Nephron (organoid): ENCODE results near the gene BARX2.

Experiments
- H3K27ac Mint-ChIP-seq, 3 experiments: 2 replicates each; pipeline ENCODE4 v1.8.0; 2020; ENCODE audit warnings: mixed read lengths in 3 of 3, mild to moderate bottlenecking in 2 of 3, moderate library complexity in 1 of 3
- H3K27me3 Mint-ChIP-seq: 2 replicates; pipeline ENCODE4 v1.8.0; 2021; ENCODE audit warnings: low read depth, mild to moderate bottlenecking, moderate library complexity, mixed read lengths
- H3K36me3 Mint-ChIP-seq: 2 replicates; pipeline ENCODE4 v1.8.0; 2020; ENCODE audit warnings: low read depth, mixed read lengths
- H3K4me1 Mint-ChIP-seq: 2 replicates; pipeline ENCODE4 v1.8.0; 2020; ENCODE audit warnings: mixed read lengths
- H3K4me3 Mint-ChIP-seq, 3 experiments: 2 replicates each; pipeline ENCODE4 v1.8.0; 2020; ENCODE audit warnings: mild to moderate bottlenecking in 3 of 3, mixed read lengths in 3 of 3, moderate library complexity in 2 of 3
- H3K9me3 Mint-ChIP-seq: 2 replicates; pipeline ENCODE4 v1.8.0; 2020; ENCODE audit warnings: mixed read lengths
- TF ChIP-seq, protein P1 (sequence below), 3 experiments: fragments of 200-600 bp; sonication (generic); IDR thresholded peaks; one replicate each; pipeline ENCODE4 v1.5.0; 2021; ENCODE audit warnings: antibody characterized with exemption in 3 of 3; ENCODE audit not compliant: unreplicated experiment in 3 of 3

BARX2 gene

DNA sequence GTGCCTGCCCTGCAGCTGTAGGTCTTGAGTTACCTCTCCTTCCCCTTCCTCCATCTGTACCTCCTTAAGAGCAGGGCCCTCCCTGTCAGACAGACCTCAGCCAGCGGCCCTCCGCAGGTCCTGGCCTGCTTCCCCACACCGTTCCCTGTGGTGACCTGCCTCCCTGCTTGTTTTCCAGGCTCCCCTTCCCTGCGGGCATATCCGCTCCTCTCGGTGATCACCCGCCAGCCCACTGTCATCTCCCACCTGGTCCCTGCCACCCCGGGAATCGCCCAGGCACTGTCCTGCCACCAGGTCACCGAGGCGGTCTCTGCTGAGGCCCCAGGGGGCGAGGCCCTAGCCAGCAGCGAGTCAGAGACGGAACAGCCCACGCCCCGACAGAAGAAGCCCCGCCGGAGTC, 60.9 kb downstream of the BARX2 start:
- Mint-ChIP-seq H3K4me3 (no peak overlapping the region), H3K27ac (no peak overlapping the region), H3K36me3 (peaks cover 8% of the 10 kb centered on the region), H3K9me3 (peaks cover 14% of the 10 kb centered on the region), H3K4me1 (peaks cover 16% of the 10 kb centered on the region), H3K27me3 (peaks cover 22% of the 10 kb centered on the region)
- TF ChIP-seq, protein P1, sequence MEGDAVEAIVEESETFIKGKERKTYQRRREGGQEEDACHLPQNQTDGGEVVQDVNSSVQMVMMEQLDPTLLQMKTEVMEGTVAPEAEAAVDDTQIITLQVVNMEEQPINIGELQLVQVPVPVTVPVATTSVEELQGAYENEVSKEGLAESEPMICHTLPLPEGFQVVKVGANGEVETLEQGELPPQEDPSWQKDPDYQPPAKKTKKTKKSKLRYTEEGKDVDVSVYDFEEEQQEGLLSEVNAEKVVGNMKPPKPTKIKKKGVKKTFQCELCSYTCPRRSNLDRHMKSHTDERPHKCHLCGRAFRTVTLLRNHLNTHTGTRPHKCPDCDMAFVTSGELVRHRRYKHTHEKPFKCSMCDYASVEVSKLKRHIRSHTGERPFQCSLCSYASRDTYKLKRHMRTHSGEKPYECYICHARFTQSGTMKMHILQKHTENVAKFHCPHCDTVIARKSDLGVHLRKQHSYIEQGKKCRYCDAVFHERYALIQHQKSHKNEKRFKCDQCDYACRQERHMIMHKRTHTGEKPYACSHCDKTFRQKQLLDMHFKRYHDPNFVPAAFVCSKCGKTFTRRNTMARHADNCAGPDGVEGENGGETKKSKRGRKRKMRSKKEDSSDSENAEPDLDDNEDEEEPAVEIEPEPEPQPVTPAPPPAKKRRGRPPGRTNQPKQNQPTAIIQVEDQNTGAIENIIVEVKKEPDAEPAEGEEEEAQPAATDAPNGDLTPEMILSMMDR (IDR thresholded peaks at IDR 0.05; ENCODE audit: unreplicated experiment in 3 of 3) = no peak

DNA sequence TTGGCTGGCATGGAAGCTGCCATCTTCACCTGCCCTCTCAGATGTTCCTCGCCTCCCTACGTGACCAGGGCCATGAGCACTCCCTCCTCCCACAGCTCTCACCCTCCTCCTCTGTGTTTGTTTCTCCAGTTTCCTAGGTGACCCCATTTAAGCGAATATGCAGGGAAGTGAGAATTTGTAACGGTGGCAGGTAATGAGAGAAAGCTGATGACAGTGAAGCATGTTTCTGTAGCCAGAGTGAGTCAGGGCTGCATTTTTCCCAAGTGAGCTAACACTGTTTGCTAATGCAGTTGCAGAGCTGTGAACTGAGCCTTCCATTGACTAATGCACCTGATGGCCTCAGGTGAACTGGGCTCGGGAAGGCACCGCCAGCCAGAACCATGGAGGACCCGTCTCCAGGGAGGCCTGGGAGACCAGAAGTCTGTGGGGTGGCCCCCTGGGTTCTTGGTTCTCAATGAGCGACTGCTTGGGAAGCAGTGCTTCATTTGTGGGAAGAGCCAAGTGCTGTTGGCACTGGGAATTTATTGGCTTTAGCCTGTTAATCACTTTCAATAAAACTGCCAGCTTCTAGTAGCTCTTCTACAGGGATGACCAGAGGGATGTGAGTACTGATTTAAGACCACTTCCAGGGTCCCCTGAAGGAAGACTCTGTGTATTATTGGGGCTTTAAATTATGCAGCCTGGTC, 64.5 kb downstream of the BARX2 start:
- peak overlapping the region in 1 of 3 experiments; percentile 71 for H3K27ac Mint-ChIP-seq
- no peaks in the 10 kb centered on the region for H3K36me3 Mint-ChIP-seq
- no peak overlapping the region for H3K4me3 Mint-ChIP-seq
- H3K9me3 Mint-ChIP-seq = no peaks in the 10 kb centered on the region
- peaks cover 9% of the 10 kb centered on the region for H3K4me1 Mint-ChIP-seq
- TF ChIP-seq, protein P1 (IDR thresholded peaks at IDR 0.05; ENCODE audit: unreplicated experiment in 3 of 3) = no peak
- peaks cover 27% of the 10 kb centered on the region for H3K27me3 Mint-ChIP-seq

DNA sequence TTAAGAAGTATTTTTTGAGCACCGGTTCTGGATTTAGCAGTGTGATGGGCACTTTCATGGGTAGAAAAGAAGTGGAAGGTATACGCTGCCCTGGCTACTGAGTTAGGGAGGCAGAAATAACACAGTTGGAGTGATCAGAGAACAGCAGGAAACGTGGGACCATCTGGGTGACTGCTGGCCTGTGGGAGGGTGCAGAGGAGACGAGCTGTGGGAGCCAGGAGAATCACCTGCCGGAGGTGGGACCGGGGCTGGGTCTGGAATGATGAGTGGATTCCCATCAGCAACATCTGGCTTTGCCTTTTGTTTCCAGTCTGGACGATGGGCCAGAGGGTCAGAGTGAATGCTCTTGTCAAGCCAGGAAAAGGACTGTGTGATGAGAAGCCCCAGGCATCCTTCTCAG, 66.5 kb downstream of the BARX2 start:
- TF ChIP-seq, protein P1 (IDR thresholded peaks at IDR 0.05; ENCODE audit: unreplicated experiment in 3 of 3) = no peak
- Mint-ChIP-seq H3K27ac (no peak overlapping the region), H3K36me3 (no peaks in the 10 kb centered on the region), H3K9me3 (peaks cover 2% of the 10 kb centered on the region), H3K27me3 (peaks cover 29% of the 10 kb centered on the region), H3K4me1 (no peaks in the 10 kb centered on the region), H3K4me3 (no peak overlapping the region)

DNA sequence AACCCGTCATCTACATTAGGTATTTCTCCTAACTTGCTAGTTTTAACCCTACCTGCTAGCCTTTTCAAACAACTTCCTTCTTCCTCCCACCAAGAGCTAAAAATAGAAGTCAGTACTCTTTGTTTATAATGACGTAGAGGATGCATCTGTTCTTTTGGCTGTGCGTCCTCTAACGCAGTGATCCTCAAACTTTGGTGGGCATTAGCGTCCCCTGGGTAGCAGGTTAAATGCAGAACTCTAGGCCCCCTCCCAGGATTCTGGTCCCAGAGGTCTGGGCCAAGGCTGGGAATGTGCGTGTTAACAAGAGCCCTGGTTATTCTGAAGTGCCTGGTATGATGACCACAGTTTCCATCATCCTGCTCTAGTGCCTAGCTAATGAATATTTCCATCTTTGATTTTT, 67.6 kb downstream of the BARX2 start:
- no peak overlapping the region for H3K4me3 Mint-ChIP-seq
- no peak overlapping the region for H3K27ac Mint-ChIP-seq
- no peaks in the 10 kb centered on the region for H3K4me1 Mint-ChIP-seq
- no peaks in the 10 kb centered on the region for H3K36me3 Mint-ChIP-seq
- TF ChIP-seq, protein P1 (IDR thresholded peaks at IDR 0.05; ENCODE audit: unreplicated experiment in 3 of 3) = no peak
- peaks cover 33% of the 10 kb centered on the region for H3K27me3 Mint-ChIP-seq
- peaks cover 8% of the 10 kb centered on the region for H3K9me3 Mint-ChIP-seq

DNA sequence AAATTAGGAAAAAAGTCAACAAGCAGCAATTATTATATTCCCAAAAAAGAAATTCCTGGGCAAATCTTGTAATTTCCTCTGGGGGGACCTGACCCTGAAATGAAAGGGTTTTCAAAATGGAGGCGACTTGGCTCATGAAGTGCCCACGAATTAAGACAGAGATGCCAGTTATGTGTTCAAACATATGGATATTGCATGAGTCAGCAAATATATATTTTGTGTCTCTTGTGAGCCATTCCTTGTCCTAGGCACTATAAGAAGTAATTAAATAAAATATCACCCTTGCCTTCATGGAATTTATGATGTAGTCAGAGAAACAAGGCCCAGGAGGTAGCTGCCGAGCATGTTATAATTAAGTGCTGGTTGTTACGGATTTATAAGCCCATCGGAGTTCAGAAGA, 68.6 kb downstream of the BARX2 start:
- no peak overlapping the region for H3K27ac Mint-ChIP-seq
- TF ChIP-seq, protein P1 (IDR thresholded peaks at IDR 0.05; ENCODE audit: unreplicated experiment in 3 of 3) = no peak
- no peaks in the 10 kb centered on the region for H3K4me1 Mint-ChIP-seq
- H3K36me3 Mint-ChIP-seq = no peaks in the 10 kb centered on the region
- H3K4me3 Mint-ChIP-seq = no peak overlapping the region
- H3K27me3 Mint-ChIP-seq = peaks cover 23% of the 10 kb centered on the region
- peaks cover 13% of the 10 kb centered on the region for H3K9me3 Mint-ChIP-seq

DNA sequence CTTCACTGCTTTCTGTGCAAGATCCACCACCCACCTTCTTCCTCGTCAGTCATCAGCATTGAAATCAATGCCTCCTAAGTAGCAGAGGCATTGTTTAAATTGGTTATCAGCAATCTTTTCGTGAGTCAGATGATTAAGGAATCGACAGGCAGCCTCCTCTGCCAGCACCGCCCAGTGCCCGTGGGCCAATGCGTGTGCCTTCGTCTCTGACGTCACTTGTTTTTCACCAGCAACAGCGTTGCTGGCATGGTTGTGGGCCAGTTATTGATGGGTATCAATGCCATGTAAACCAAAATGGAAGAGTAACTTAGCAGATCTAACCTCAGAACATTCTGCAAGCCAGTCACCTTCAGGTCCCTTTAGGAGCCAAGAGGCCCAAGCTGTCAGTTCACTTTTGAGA, 69.6 kb downstream of the BARX2 start:
- TF ChIP-seq, protein P1 (IDR thresholded peaks at IDR 0.05; ENCODE audit: unreplicated experiment in 3 of 3) = no peak
- no peaks in the 10 kb centered on the region for H3K36me3 Mint-ChIP-seq
- peaks cover 19% of the 10 kb centered on the region for H3K27me3 Mint-ChIP-seq
- no peak overlapping the region for H3K27ac Mint-ChIP-seq
- H3K4me3 Mint-ChIP-seq = no peak overlapping the region
- peaks cover 13% of the 10 kb centered on the region for H3K9me3 Mint-ChIP-seq
- H3K4me1 Mint-ChIP-seq = no peaks in the 10 kb centered on the region
